Panc1 (cell line): Measurements from ENCODE around the gene DRGX. TPM values are rescaled to one million over a fixed set of nuclear protein-coding genes. Genes with fewer than 3 reads are reported as not detected.

Experiments used
- ATAC-seq: fragments of 200-7000 bp; cut with Tn5 transposase; 2 replicates; pipeline ENCODE4 v1.9.1; 2020; ENCODE audit warnings: mild to moderate bottlenecking, moderate library complexity
- BruUV-seq: library from RNA; stranded (reverse); fragments of 400-500 nt; replicated peaks from 2 replicates; lab custom pipeline; 2021; lab: Mats Ljungman, UMichigan
- CTCF ChIA-PET: fragments of 300-600 bp; sonication (Branson Sonifier 250); formaldehyde crosslinking; loops from one replicate; lab custom pipeline; 2022; ENCODE audit warnings: antibody characterized with exemption; lab: Charles Lee
- POLR2A ChIA-PET: fragments of 300-600 bp; sonication (Branson Sonifier 250); formaldehyde crosslinking; loops from one replicate; lab custom pipeline; 2022; ENCODE audit warnings: antibody characterized with exemption; lab: Charles Lee
- DNase-seq: peaks from one replicate; pipeline ENCODE4 v3.0.0-alpha.2; 2010; ENCODE audit warnings: low read depth, low spot score
- H3K27ac ChIP-seq: 2 replicates; pipeline ENCODE4 v1.5.1; 2011; ENCODE audit warnings: mild to moderate bottlenecking, low read length, inconsistent platforms
- H3K27me3 ChIP-seq: fragments of 200-500 bp; sonication (Bioruptor generic); 2 replicates; pipeline ENCODE4 v1.6.0; 2014; ENCODE audit warnings: low read length, inconsistent platforms; ENCODE audit not compliant: control insufficient read depth, insufficient read depth
- H3K36me3 ChIP-seq: fragments of 200-500 bp; sonication (Bioruptor generic); 2 replicates; pipeline ENCODE4 v1.5.1; 2014; ENCODE audit warnings: inconsistent platforms, mild to moderate bottlenecking, low read length, moderate library complexity; ENCODE audit not compliant: control insufficient read depth, insufficient read depth
- H3K4me1 ChIP-seq: 2 replicates; pipeline ENCODE4 v1.5.1; 2011; ENCODE audit warnings: inconsistent platforms, mild to moderate bottlenecking, low read length, moderate library complexity; ENCODE audit not compliant: control insufficient read depth, insufficient read depth
- H3K4me3 ChIP-seq, 2 experiments: 2 replicates each; pipeline ENCODE4 v1.5.1; 2011 to 2012; ENCODE audit warnings: low read depth in 2 of 2, low read length in 2 of 2, mild to moderate bottlenecking in 2 of 2, inconsistent platforms in 1 of 2, moderate library complexity in 1 of 2
- H3K9me3 ChIP-seq: fragments of 200-500 bp; sonication (Bioruptor generic); 2 replicates; pipeline ENCODE4 v1.5.1; 2014; ENCODE audit warnings: low read depth, mild to moderate bottlenecking, inconsistent platforms, low read length, moderate library complexity; ENCODE audit not compliant: control insufficient read depth, insufficient read depth
- POLR2AphosphoS5 ChIP-seq: IDR thresholded peaks from 2 replicates; pipeline ENCODE4 v1.6.1; 2012; ENCODE audit warnings: mild to moderate bottlenecking, low read depth, low read length, moderate library complexity
- SIN3A ChIP-seq: IDR thresholded peaks from 2 replicates; pipeline ENCODE4 v1.6.1; 2012; ENCODE audit warnings: low read depth, mild to moderate bottlenecking, low read length, moderate library complexity, borderline replicate concordance; ENCODE audit not compliant: insufficient read depth
- TCF7L2 ChIP-seq: IDR thresholded peaks from 2 replicates; pipeline ENCODE4 v1.6.1; 2011; ENCODE audit warnings: mild to moderate bottlenecking, low read depth, low read length, inconsistent platforms
- in situ Hi-C: cut with HindIII; loops from 2 replicates; pipeline ENCODE4 v1.10.0; 2016; ENCODE audit warnings: low sequenced_read_pairs, low pct_unique_long_range_greater_than_20kb
- intact Hi-C: fragments of 100-400 bp; cut with micrococcal nuclease; formaldehyde crosslinking; loops from one replicate; pipeline ENCODE4 v1.10.0; 2022; ENCODE audit not compliant: unreplicated experiment
- total RNA-seq: library from RNA; stranded (reverse); gene quantifications from one replicate; pipeline ENCODE4 v1.2.1, GENCODE V29; 2021; ENCODE audit not compliant: unreplicated experiment
- TF ChIP-seq, protein P1 (sequence below): fragments of 450-650 bp; IDR thresholded peaks from 2 replicates; pipeline ENCODE4 v1.5.1; 2017; ENCODE audit warnings: mild to moderate bottlenecking
- TF ChIP-seq, protein P2 (sequence below), 2 experiments: IDR thresholded peaks; 2 replicates each; pipeline ENCODE4 v1.6.1; 2011 to 2012; ENCODE audit warnings: low read depth in 2 of 2, control low read depth in 1 of 2, low read length in 1 of 2, mild to moderate bottlenecking in 1 of 2, moderate library complexity in 1 of 2; ENCODE audit not compliant: insufficient read depth in 1 of 2

The DRGX gene
- total RNA-seq, 1 experiment from 2014 or later = 0.15 TPM

GRCh38 chr10:49365275-49365674 lies 30.6 kb downstream of the DRGX start:
- Histone ChIP-seq H3K36me3 (no peaks in the 10 kb centered on the region), H3K27me3 (no peaks in the 10 kb centered on the region; the same call in 1 of the 2 replicates), H3K4me1 (no peaks in the 10 kb centered on the region), H3K9me3 (no peaks in the 10 kb centered on the region), H3K4me3 (no peak overlapping the region), H3K27ac (no peak overlapping the region)
- in situ Hi-C loops = no loop called here
- BruUV-seq = no TSS peak
- no peak for DNase-seq
- ChIA-PET CTCF (no interaction called here), POLR2A (no interaction called here)
- TF ChIP-seq, protein P1, sequence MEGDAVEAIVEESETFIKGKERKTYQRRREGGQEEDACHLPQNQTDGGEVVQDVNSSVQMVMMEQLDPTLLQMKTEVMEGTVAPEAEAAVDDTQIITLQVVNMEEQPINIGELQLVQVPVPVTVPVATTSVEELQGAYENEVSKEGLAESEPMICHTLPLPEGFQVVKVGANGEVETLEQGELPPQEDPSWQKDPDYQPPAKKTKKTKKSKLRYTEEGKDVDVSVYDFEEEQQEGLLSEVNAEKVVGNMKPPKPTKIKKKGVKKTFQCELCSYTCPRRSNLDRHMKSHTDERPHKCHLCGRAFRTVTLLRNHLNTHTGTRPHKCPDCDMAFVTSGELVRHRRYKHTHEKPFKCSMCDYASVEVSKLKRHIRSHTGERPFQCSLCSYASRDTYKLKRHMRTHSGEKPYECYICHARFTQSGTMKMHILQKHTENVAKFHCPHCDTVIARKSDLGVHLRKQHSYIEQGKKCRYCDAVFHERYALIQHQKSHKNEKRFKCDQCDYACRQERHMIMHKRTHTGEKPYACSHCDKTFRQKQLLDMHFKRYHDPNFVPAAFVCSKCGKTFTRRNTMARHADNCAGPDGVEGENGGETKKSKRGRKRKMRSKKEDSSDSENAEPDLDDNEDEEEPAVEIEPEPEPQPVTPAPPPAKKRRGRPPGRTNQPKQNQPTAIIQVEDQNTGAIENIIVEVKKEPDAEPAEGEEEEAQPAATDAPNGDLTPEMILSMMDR = no peak
- TF ChIP-seq TCF7L2 (no peak), POLR2AphosphoS5 (no peak), SIN3A (no peak)
- TF ChIP-seq, protein P2, sequence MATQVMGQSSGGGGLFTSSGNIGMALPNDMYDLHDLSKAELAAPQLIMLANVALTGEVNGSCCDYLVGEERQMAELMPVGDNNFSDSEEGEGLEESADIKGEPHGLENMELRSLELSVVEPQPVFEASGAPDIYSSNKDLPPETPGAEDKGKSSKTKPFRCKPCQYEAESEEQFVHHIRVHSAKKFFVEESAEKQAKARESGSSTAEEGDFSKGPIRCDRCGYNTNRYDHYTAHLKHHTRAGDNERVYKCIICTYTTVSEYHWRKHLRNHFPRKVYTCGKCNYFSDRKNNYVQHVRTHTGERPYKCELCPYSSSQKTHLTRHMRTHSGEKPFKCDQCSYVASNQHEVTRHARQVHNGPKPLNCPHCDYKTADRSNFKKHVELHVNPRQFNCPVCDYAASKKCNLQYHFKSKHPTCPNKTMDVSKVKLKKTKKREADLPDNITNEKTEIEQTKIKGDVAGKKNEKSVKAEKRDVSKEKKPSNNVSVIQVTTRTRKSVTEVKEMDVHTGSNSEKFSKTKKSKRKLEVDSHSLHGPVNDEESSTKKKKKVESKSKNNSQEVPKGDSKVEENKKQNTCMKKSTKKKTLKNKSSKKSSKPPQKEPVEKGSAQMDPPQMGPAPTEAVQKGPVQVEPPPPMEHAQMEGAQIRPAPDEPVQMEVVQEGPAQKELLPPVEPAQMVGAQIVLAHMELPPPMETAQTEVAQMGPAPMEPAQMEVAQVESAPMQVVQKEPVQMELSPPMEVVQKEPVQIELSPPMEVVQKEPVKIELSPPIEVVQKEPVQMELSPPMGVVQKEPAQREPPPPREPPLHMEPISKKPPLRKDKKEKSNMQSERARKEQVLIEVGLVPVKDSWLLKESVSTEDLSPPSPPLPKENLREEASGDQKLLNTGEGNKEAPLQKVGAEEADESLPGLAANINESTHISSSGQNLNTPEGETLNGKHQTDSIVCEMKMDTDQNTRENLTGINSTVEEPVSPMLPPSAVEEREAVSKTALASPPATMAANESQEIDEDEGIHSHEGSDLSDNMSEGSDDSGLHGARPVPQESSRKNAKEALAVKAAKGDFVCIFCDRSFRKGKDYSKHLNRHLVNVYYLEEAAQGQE (IDR thresholded peaks at IDR 0.05; ENCODE audit: insufficient read depth in 1 of 2, low read depth in 2 of 2, low read length in 1 of 2) = no peak
- intact Hi-C loops = no loop called here
- no peak for ATAC-seq

GRCh38 chr10:49364747-49365146 lies 31.1 kb downstream of the DRGX start:
- intact Hi-C loops = no loop called here
- Histone ChIP-seq H3K27ac (no peak overlapping the region), H3K36me3 (no peaks in the 10 kb centered on the region), H3K4me3 (no peak overlapping the region), H3K9me3 (no peaks in the 10 kb centered on the region), H3K27me3 (no peaks in the 10 kb centered on the region; the same call in 1 of the 2 replicates), H3K4me1 (no peaks in the 10 kb centered on the region)
- BruUV-seq = no TSS peak
- DNase-seq (no peak), ATAC-seq (no peak)
- in situ Hi-C loops = no loop called here
- TF ChIP-seq POLR2AphosphoS5 = no peak
- TF ChIP-seq, protein P1 = no peak
- TF ChIP-seq, protein P2 (IDR thresholded peaks at IDR 0.05; ENCODE audit: insufficient read depth in 1 of 2, low read depth in 2 of 2, low read length in 1 of 2) = no peak
- TF ChIP-seq SIN3A = no peak
- TF ChIP-seq TCF7L2 = no peak
- ChIA-PET CTCF (no interaction called here), POLR2A (no interaction called here)
